HUDEP-2 (cell line): ENCODE measurements around the gene NALF2.

Experiments
- DNase-seq, 76 experiments: peaks; one replicate each; lab custom pipeline; 2025; ENCODE audit not compliant: unreplicated experiment in 76 of 76; lab: John Stamatoyannopoulos, UW

Gene NALF2

DNA sequence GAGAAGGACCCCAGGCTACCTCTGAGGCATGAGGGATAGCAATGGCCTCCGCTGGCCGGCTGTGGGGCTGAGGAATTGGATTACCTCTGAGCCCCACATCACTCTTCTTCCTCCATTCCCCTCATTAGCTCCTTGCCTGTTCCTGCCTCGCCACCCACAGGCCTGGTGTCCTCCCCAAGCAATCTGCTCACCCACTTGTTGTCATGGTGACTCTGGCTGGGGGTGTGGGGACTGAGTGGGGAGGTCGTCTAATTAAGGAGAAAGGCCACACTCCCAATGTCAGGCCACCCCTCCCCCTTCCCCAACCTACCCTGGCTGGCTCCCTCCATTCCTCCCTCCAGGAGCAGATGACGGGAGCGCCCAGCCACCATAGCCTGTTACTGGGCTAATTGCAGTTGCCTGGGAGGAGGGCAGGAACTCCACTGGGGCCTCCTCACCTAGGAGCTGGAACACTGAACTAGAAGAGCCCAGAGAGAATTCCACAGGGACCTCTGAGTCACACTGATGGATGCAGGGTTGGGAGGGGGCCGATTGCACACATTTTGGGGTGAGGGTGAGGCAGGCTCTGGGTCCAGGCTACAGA is 20.7 kb downstream of the NALF2 start:
- no peak for DNase-seq

DNA sequence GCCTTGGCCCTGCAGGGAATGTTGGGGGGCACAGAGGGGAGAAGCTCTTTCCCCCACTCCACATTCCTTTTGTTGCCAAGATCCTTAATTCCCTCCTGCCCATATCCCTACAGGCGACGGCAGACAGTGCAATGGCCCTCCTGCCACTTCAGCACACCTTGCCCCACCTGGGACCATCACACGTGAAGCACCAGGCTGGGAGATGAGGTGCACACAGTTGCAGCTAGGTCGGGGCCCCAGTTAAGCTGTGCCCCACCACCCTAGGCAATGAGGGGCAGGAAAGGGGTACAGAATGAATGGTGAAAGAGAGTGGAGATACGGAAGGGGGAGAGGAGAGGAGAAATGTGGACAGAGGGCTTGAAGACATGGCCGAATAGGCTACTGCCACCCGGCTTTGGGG is 26.2 kb downstream of the NALF2 start:
- DNase-seq = no peak

DNA sequence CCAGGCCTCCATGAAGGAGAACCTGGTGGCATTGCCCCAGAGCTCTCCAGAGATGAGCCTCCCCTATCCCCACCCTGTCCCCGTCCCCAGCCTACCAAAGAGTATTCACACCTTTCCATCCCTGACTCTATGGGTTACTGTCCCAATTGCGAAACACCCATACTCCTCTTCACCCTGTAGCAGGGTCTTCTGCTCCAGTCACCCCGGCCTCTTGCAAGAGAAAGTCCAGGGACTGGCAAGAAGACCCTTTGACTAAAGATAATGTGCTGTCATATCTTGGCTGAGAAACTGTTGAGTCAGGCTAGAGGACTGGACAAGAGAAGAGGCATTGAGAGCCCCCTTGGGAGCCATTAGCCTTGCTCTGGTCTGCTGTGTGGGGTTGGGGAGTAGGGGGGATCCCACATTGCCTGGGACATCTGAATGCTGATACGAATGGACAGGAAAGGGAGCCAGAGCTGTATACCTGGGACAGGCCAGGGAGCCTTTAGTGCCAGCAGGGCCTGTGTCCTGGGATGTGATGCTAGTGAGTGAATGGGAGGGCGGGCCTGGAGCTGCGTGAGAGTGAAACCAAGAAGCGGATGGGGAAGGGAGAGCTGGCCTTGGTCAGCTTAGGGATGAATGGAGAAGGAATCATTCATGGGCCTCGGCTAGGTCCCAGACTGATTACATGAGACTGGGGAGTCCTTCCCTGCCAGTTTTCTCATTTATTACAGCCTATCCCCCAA is 27.1 kb downstream of the NALF2 start:
- no peak for DNase-seq

DNA sequence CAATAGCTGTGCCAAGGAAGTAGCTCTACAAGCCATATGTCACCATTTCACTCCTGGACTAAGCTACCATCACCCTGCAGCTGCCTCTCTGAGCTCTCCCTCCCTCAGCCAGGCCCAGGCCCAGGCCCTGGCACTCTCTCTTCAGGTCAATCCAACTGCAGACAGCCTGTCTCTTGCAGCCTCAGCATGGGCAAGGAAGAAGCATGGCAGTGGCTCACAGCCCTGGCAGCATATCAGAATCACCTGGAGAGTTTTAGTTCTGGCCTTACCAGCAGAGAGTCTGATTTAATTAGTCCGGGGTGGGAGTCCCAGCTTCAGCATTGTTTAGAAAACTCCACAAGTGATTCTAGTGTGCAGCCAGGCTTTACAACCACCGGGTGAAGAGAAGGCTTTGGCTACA is 31.5 kb downstream of the NALF2 start:
- DNase-seq = no peak

DNA sequence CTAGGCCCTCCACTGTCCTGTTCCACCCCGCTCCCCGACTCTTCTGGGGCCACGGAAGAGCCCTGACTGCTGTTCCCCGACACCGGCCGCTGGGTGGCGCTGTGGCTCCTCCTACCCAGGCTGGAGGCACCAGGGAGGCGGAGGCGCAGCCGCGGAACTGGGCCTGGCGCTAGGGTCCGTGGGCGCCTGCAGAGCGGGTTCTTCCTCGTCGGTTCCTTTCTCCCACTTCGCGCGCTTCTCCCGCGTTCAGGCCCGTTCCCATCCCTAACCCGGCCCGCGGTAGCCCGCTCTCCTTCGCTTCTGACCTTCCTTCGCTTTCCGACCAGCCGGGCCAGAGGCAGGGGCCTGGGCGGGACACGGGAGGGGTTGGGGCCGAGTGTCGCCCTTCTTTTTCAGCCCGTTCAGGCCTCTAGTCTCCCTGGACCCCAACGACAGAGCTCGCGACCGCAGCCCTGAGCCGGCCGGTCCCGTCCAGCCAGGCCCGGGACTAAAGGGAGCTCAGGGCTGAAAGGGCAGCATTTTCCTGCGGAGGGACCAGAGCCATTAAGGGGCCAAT is 34.3 kb downstream of the NALF2 start:
- peak in 45 of 76 experiments; percentile 0 to 52 (median 7) for DNase-seq

DNA sequence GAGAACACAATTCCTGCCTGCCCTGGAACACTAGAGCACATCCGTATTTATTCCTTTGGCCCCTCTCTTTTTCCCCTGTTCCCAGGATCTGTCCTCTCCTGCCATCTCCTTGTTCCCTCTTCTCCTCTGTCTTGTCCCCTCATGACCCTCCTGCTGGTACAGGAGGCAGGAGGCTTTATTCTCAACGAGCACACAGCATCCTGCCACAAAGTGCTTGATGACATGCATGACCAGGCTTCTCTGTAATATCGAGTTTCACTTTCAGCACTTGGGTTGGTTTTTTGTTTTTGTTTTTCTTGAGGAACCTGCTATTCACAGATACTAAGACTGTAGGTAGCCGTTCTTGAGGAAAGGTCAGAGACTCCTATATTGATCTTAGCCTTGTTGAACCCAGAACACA is 35.3 kb downstream of the NALF2 start:
- no peak for DNase-seq

DNA sequence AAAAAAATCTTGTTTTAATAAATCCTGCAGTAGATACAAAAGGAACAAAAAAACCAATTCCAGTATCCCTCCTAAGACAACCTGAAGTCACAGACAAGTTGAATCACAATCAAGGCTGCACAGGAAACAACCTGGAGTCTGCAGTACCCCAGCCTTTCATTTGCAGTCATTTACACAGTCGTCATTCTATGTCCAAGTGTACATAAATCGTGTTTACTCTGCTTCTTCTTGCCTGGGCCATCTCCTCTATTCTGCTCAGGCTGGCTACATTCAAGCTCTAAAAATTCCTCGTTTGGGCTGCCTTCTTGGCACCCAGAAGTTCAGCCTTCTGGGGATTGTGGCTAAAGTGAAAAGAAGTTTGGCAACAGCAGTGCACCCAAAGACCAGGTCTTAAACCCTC is 37.8 kb downstream of the NALF2 start:
- DNase-seq = no peak

DNA sequence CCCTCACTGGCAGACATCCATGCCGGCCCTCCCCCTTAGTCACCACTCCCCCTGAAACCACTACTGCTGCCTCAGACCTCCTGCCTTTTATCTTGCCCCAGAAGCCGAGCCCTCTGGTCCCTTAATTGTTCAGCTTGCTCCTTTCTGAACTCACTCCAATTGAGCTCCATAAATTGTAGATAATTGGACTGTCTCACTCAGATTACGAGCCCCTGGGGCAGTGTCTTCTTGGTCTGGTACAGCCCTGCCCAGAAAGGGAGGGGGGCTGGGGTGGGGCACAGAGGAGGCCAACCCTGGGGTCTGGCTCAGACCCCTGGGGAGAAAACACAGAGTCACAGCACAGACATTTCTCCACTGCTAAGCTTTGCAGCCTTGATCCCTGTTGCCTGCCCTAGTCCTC is 39.4 kb downstream of the NALF2 start:
- no peak for DNase-seq

DNA sequence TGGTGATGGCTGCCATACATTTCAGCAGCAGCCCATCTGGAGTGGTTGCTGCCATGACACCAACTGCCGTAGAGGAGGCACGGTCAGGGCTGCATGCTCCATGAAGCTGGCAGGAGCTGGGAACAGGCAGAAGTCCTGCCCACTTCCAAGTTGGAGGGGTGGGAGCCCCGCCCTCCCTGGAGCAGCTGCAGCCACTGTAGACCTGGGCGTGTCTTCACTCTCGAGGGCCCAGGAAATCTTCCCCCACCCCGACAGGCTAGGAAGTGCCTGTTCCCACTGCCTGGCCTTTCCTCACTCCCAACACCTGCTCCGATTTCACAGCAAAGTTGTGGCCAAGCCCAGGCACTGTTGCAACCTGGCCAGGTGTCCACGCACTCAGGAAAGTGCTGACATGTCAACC is 42.3 kb downstream of the NALF2 start:
- no peak for DNase-seq

DNA sequence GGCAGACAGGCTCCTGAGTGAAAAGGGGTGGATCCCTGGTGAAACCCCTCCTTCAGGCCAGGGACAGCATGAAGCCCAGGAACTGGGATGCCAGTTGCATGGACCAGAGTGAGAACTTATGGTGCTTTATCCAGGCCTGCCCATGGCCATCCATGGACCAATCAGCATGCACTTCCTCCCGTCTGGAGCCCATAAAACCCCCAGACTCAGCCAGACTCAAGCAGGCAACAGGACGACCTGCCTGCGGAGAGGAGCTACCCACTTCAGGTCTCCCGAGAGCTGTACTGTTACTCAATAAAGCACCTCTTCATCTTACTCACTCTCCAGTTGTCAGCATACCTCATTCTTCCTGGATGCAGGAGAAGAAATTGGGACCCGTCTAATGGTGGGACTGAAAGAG is 42.9 kb downstream of the NALF2 start:
- no peak for DNase-seq

DNA sequence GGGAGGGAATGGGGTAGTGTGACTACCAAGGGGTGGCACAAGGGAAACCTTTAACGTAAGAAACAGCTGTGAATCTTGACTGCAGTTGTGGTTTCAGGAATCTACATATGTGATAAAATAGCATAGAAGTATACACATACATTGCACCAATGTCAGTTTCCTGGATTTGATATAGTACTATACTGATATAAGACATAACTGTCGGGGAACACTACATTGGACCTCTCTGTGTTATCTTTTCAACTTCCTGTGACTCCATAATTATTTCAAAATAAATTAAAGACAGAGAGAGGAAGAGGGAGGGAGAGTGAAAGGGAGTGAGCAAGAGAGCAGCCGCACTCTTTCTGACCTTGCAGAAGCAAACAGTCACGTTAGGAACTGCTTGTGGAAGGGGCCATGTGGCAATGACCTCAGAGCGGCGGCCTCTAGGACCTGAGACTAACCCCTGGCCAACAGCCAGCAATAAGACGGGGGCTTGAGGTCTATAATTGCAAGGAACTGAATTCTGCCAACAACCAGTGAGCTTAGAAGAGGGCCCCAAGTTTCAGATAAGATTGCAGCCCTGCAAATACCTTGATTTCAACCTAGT is 47.4 kb downstream of the NALF2 start:
- DNase-seq = no peak

DNA sequence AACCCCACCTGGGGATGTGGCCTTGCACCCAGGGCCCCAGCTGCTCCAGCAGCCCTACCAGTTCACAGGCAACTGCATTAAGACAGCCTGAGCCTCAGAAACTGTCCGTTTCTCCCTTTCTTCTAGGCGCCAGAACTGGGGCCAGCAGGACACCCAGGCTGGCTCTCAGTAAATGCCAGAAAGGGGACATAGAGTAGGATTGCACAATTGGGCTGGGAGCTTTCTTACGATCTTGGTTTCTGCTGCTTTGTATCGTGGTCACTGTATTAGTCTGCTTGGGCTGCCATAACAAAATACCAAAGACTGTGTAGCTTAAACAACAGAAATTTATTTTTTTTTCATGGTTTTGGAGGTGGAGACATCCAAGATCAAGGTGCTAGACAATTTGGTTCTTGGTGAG is 48.4 kb downstream of the NALF2 start:
- DNase-seq = no peak
